Neuron (in vitro differentiated cells): ENCODE data around the gene GRID1.
A peak's percentile ranks its signal among the peaks of the same experiment; 100 is the strongest.

Experiments used
- H2AFZ ChIP-seq: one replicate; pipeline ENCODE4 v1.6.1; 2013; ENCODE audit warnings: low read depth, mild to moderate bottlenecking, inconsistent platforms, low read length, moderate library complexity
- H3K27me3 ChIP-seq: one replicate; pipeline ENCODE4 v1.6.1; 2013; ENCODE audit warnings: low read length; ENCODE audit not compliant: insufficient read depth
- H3K36me3 ChIP-seq: one replicate; pipeline ENCODE4 v1.6.1; 2013; ENCODE audit warnings: low read length; ENCODE audit not compliant: insufficient read depth
- H3K4me1 ChIP-seq: one replicate; pipeline ENCODE4 v1.6.1; 2013; ENCODE audit warnings: low read length; ENCODE audit not compliant: insufficient read depth
- H3K4me3 ChIP-seq: 2 replicates; pipeline ENCODE4 v1.5.1; 2013; ENCODE audit warnings: mild to moderate bottlenecking, low read length, moderate library complexity
- H3K9me3 ChIP-seq: one replicate; pipeline ENCODE4 v1.6.1; 2013; ENCODE audit warnings: low read length

The GRID1 gene

DNA sequence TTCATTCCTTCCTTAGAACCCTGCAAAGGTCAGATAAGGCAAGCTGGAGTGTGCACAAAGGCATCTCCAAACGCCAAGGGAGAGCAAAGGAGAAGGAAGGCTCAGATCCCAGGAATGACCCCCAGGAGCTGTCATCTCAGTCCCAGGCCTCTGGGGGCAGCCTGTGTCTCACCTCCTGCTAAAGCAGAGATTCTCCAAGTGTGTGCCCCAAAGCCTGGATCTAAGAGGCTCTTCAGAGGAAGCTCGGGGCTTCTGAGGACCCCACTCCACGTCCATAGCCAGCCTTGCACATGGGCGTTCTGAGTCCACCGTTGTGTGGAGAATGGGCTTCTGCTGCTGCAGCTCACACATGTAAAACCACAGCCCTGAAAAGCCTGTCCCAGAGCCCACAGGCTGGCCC, 5.1 kb upstream of the GRID1 start:
- no peaks in the 10 kb centered on the region for H3K4me1 ChIP-seq
- H3K9me3 ChIP-seq = no peaks in the 10 kb centered on the region
- H2AFZ ChIP-seq = no peak overlapping the region
- H3K36me3 ChIP-seq = no peaks in the 10 kb centered on the region
- H3K4me3 ChIP-seq = no peak overlapping the region
- peaks cover 58% of the 10 kb centered on the region for H3K27me3 ChIP-seq

DNA sequence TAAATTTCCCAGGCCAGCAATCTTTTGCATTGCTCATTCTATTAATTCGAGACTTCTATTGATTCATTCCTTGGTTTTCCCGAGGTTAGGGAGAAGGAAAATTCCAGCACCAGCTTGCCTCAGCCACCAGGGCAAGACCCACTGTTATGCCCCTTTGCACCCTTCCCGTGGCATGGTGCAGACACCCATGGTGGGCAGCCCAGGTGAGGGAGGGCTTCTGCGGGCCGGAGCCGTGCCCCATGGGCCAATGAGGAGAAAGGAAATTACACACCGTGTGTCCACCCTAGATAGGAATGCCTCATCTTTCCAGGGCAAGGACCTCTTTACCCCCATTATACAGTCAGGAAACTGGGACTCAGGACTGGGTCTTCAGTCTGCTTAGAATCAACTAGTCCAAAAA, 4.5 kb upstream of the GRID1 start:
- Histone ChIP-seq H3K4me3 (no peak overlapping the region), H3K9me3 (no peaks in the 10 kb centered on the region), H2AFZ (no peak overlapping the region), H3K4me1 (no peaks in the 10 kb centered on the region), H3K36me3 (no peaks in the 10 kb centered on the region), H3K27me3 (peaks cover 54% of the 10 kb centered on the region)

DNA sequence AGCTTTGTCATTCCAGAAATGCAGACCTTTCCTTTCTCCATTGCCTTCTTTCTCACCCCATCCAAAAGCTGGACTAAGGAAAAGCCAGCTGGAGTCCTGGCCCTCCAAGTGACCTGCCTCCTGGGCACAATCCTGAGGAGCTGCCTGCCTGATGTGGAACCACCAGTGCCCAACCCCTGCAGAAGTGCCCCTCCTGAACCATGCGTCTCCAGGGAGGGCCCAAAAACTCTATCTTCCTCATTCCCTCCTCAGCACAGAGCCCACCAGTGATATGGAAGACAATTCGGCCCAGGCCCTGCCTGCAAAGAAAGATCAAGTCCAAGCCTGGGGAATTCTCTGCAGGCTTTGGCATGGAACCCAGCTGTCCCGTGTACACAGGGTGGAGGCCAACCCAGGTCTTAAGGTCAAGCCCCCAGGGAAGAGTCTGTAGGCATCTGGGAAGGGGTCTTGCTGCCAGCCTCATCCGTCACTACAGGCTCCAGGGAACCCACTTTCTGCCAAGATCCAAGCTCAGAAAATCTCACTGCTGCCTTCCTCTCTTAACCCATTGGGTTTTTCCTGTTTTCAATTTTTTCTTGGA, 3.5 kb upstream of the GRID1 start:
- no peak overlapping the region for H3K4me3 ChIP-seq
- H3K27me3 ChIP-seq = peaks cover 59% of the 10 kb centered on the region
- no peak overlapping the region for H2AFZ ChIP-seq
- no peaks in the 10 kb centered on the region for H3K9me3 ChIP-seq
- H3K36me3 ChIP-seq = no peaks in the 10 kb centered on the region
- H3K4me1 ChIP-seq = no peaks in the 10 kb centered on the region

DNA sequence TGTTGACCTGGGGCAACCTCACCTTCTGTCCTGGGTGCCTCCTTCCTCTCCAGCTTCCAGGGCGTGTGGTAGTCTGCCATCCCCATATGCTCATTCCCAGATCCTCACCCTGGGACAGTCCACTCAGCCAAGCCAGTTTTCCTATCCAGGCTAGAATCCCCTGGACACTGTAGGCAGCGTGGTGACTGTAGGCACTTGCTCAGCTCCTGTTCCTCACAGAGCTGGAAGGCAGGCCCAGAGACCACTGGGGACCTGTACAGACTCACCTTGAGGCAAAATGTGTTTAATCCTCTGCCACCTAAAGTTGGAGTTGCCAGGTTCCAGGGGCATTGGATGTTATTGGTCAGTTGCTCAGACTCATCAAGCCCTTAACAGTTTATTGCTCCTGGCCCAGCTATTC, 2.4 kb upstream of the GRID1 start:
- no peaks in the 10 kb centered on the region for H3K9me3 ChIP-seq
- no peaks in the 10 kb centered on the region for H3K36me3 ChIP-seq
- H2AFZ ChIP-seq = no peak overlapping the region
- H3K27me3 ChIP-seq = peaks cover 60% of the 10 kb centered on the region
- no peaks in the 10 kb centered on the region for H3K4me1 ChIP-seq
- no peak overlapping the region for H3K4me3 ChIP-seq

DNA sequence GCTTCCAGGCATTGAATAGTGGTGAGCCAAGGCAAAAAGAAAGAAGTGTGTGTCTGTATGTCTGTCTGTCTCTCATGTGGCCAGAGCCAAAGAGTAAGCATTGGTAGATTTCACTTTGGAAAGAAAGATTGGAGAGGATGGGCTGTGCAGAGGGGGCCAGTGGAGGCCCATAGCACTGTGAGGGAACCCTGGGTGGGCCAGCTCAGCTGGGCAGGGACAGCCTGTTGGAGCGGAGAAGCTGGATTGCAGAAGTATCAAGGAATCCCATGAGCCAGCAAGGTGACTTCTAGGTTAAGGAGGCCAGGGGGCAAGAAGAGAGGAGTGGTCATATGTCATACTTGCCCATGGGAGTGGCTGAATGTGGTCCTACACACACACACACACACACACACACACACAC, 1.5 kb upstream of the GRID1 start:
- Histone ChIP-seq H3K9me3 (no peaks in the 10 kb centered on the region), H3K4me1 (no peaks in the 10 kb centered on the region), H3K4me3 (no peak overlapping the region), H2AFZ (no peak overlapping the region), H3K27me3 (peaks cover 70% of the 10 kb centered on the region), H3K36me3 (no peaks in the 10 kb centered on the region)

DNA sequence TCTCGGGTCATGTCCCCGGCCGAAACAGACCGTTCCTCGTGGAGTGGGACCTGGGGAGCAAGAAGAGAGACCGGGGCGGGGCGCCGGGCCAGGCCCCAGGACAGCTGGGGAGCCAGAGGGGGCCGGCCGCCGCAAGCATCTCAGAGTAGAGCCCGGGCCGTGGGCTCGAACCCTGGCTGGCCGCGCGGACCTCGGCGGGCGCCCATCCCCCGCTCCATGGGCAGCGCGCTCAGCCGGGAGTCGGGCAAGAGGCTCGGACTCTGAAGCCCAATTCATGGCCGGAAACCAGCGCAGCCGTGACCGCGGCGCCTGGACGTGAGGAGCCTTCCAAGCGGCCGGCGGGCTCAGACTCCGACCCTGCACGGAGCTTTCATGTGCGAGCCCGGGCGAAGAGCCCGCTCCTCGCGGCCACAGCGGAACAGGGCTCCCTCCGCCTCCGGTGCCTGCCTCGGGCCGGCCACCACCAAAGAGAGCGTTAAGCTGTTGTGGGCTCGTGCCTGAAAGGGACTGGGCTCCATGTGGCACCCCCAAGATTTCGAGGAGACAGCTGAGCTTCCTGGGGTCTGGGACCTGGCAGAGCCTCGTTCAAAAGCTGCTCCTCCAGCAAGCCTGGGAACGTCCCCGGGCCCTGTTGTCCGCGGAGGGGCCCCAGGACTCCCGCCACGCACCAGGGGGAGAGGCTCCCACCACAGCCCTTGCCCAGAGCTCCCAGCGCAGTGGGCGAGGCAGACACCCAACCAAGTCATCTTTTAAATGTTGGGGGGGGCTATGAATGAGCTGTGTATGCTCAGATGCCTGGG, 757 bp upstream of the GRID1 start:
- Histone ChIP-seq H3K27me3 (peaks cover 75% of the 10 kb centered on the region), H2AFZ (peak overlapping the region; percentile 34), H3K9me3 (no peaks in the 10 kb centered on the region), H3K4me1 (no peaks in the 10 kb centered on the region), H3K36me3 (no peaks in the 10 kb centered on the region), H3K4me3 (peak overlapping the region; percentile 39)

DNA sequence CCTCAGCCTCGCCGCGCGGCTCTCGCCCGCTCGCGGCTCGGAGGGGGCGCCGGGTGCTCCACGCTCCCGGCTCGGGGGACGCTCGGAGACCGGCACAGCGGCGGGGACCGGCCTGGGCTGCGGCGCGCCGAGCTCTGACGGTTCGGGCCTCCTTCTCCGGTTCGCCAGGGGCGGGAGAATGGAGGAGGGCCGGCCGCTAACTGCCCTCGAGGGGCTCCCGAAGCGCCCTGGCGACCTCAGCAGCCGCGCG, 232 bp upstream of the GRID1 start:
- no peaks in the 10 kb centered on the region for H3K4me1 ChIP-seq
- H3K9me3 ChIP-seq = no peaks in the 10 kb centered on the region
- H2AFZ ChIP-seq = peak overlapping the region; percentile 34
- peaks cover 80% of the 10 kb centered on the region for H3K27me3 ChIP-seq
- no peaks in the 10 kb centered on the region for H3K36me3 ChIP-seq
- peak overlapping the region; percentile 39 for H3K4me3 ChIP-seq

DNA sequence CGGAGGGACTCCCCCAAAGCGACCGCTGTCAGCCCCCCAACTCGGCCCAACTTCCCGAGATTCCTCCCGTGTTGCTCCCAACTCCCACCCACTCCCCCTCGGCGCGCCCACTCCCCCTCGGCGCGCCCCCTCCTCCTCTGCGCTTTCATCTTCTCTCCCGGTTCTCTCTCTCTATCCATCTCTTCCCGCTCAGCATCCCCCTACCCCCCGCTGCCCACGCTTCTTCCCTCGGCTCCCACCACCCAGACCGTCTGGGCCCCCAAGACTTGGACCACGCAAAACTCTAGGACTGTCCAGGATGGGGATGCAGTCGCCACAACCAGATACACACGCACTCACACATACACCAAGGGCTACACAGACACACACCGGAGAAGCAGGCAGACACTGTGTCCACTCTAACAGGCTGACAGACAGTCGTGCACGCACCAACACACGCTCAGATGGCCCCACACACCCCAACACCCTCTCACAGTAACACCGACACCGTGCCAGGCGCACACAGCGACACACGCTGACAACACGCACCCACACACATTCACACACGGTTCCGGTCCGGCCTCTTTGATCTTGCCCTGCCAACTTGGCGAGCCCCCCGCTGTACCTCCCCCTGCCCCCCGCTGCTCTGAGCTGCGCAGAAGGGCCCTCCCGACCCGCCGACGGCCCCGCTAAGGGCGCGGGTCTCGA, 1.1 kb downstream of the GRID1 start:
- no peaks in the 10 kb centered on the region for H3K9me3 ChIP-seq
- H2AFZ ChIP-seq = no peak overlapping the region
- no peaks in the 10 kb centered on the region for H3K36me3 ChIP-seq
- peaks cover 88% of the 10 kb centered on the region for H3K27me3 ChIP-seq
- H3K4me1 ChIP-seq = no peaks in the 10 kb centered on the region
- H3K4me3 ChIP-seq = no peak overlapping the region

DNA sequence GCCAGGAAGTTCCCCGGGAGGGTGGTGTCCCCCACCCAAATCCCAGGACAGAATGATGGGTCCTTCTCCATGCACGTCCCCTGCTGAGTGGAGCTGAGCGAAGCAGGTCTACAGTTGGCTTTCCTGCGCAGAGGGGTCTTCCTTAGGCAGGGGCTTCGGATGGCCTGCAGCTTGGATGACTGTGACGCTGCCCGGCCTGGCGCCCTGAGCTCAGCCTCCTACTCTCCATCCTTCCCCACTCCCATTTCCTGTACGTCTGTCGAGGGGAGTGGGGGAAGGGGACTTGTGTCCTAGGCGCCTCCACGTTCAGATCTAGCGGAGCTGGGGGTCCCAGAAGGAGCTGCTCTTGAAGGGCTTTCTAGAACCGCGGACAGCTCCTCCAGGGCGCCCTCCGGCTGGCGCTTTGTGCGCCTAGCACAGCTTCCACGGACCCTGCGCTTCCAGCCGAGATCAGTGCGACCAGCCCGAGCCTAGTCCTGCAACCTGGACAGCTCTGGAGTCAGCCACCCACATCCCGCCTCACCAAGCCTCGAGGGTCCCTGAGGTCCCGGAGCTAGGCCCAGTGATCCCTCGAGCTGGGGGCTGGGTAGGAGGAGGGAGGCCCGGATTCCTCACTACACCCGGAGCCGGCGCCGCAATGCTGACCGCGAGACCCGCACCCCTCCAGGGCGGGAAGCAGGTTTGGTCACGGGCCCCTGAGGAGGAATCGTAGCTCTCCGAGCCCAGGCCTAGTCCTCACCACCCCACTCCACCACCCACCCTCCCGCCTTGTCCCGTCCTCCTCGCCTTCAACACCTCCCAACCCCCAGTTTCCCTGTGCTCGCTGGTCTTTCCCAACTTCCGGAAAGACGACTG, 1.9 kb downstream of the GRID1 start:
- H3K9me3 ChIP-seq = no peaks in the 10 kb centered on the region
- H3K36me3 ChIP-seq = no peaks in the 10 kb centered on the region
- H3K27me3 ChIP-seq = peaks cover 83% of the 10 kb centered on the region
- no peak overlapping the region for H3K4me3 ChIP-seq
- no peak overlapping the region for H2AFZ ChIP-seq
- H3K4me1 ChIP-seq = no peaks in the 10 kb centered on the region

DNA sequence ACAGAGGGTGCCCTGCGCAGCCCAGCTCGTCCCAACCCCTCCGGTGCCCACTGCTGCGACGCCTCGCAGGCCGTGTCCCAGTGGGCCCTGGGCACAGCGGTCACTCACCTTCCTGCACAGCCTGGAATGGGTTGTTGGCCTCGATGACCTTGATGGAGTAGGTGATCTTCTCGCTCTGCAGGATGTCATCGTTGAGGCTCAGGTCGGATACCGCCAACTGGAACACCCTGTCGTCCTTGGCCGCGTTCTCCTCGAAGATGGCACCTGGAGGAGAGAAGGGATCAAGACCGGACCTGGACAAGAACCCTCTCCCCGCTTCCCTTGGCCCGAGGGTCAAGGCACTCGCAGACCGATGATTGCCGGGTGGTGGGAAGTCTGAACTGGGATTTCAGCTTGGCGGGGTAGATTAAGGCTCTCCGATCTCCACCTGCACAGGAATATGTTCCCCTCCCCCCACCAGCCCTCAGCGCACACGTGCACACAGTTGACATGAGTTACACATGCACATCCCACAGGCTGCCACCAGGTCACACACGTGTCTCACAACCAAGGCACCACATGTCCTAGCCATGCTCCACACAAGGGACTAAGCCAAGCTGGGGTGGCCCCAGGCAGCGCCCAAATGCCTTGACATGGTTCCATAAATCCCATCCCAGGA, 2.6 kb downstream of the GRID1 start:
- H3K9me3 ChIP-seq = no peaks in the 10 kb centered on the region
- peaks cover 77% of the 10 kb centered on the region for H3K27me3 ChIP-seq
- no peaks in the 10 kb centered on the region for H3K4me1 ChIP-seq
- H3K4me3 ChIP-seq = no peak overlapping the region
- no peaks in the 10 kb centered on the region for H3K36me3 ChIP-seq
- no peak overlapping the region for H2AFZ ChIP-seq

DNA sequence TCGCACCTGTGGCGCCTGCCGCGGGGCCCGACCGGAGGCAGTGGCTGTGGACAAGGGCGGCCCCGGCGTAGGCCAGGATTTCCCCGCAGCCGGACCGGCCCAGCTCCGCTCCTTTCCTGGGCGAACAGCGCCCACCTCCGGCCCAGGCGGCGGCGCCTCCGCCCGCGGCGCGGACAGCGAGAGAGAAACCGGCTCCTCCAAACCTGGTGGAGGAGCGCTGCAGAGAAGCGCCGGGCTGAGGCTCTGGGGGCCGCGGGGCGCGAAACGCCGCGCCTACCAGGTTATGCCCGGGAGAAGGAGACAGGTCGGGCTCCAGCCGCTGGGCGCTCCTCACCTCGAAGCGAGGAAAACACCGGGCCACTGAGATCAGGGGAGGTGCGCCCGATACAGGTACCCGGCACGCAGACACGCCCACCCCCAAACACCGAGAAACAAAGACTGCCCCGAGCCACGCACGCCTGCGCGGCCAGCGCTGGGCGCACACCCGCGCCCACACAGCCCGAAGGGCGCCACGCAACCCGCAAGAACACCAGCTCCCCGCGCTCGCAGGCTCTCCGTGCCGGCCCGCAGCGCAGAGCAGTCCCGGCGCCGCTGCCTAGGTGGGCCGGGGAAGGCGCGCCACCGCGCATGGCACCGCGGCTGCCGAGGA, 3.3 kb downstream of the GRID1 start:
- peaks cover 74% of the 10 kb centered on the region for H3K27me3 ChIP-seq

DNA sequence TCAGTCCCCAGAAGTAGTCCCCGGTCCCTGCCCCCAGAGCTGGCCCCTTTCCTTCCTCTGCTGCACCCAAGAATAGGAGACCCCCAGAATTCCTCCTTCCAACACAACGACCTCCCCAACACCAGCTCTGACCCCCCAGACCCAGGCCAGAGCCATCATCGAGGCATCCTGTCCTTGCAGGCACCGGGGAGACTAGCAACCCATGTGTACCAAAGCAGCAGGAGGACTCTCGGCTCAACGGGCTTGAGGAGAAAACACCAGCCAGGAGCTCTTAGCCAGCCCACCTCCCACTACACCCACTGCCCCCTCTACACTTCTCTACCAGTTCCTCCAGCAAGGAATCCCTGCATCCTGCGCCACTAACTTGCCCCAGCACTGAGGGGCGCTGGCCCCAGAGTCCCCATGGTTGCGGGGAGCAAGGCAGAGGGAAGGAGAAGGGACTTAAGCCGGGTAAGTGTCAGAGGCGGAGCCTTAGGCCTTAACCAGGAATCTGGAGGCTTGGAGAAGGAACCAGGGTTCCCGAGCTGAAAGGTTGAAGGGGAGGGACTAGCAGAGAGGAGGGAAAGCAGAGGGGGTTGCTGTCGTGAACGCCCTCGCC, 3.9 kb downstream of the GRID1 start:
- Histone ChIP-seq H3K36me3 (no peaks in the 10 kb centered on the region), H3K9me3 (no peaks in the 10 kb centered on the region), H3K27me3 (peaks cover 73% of the 10 kb centered on the region), H3K4me3 (no peak overlapping the region), H2AFZ (peak overlapping the region; percentile 18), H3K4me1 (no peaks in the 10 kb centered on the region)

More for the DNA sequence above, 3.3 kb downstream of the GRID1 start:
- Histone ChIP-seq H3K4me3 (no peak overlapping the region), H2AFZ (peak overlapping the region; percentile 18), H3K9me3 (no peaks in the 10 kb centered on the region), H3K4me1 (no peaks in the 10 kb centered on the region), H3K36me3 (no peaks in the 10 kb centered on the region)
